HG02973 (cell line): ENCODE results near the gene ZNF639.

Source experiments
- ATAC-seq: cut with Tn5 transposase; IDR thresholded peaks from one replicate; pipeline ENCODE4 v1.9.1; 2021; ENCODE audit warnings: moderate library complexity; ENCODE audit not compliant: unreplicated experiment

ZNF639 gene

GRCh38 chr3:179309225-179310078, 13.4 kb upstream of the ZNF639 start:
- ATAC-seq, result peak; percentile 97

DNA sequence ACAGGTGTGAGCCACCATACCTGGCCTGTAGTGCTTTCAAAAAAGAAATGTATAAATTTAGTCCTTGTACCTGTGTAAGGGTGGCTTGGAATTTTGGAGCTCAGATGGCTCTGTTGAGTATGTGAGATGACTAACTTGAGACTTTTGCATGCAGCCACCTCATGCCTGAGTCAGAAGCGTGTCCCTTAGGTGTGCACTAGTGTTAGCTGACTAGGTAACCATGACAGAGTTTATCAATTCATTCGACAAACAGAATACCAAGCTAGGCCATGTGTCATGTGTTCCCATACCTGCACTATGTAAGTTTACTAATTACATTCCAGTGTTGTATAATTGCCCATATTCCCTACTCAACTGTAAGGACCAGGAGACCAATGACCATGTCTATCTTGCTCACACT, 4.0 kb upstream of the ZNF639 start:
- no peak for ATAC-seq

GRCh38 chr3:179321668-179322285, 1.1 kb upstream of the ZNF639 start:
- ATAC-seq, result no peak

DNA sequence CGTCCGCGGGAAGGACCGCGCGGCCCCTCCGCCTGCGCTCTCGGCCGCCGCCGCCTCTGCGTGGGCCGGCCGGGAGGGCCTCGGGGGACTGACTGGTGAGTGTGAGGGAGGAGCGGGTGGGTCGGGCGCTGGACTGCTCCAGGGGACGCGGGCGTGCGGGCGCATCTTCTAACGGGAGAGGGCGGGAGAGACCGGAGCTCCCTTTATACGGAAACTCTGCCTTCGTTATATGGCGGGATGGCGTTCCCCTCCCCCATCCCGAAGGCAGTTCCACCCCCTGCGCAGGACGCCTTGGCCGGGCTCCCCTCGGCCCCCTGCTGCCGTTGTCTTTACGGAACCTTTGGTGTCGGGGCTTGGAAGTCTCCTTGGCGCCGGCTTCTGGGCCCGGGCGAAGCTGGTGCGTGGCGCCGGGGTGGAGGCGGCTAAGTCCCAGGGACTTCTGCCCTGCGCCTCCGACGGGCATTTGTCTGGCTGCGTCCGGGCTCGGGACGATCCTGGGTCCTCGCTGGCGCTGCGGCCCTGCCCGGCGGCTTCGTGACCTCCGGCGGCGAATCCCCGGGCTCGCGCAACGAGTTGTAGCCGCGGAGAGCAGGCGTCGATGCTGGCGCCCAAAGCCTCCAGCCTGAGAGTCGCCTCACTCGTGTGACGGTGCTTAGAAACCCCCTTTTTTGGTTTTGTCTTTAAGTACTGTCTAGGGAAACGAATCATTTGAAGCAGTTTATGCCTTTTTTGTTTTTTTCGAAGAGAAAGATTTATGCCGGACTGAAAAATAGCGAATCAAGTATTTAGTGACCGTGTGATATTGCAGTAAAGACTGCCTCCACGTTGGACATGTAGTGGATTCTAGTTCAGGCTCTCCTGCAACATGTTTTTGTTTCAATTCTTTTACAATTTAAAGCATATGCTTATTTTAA, 623 bp downstream of the ZNF639 start:
- peak; percentile 35 for ATAC-seq

DNA sequence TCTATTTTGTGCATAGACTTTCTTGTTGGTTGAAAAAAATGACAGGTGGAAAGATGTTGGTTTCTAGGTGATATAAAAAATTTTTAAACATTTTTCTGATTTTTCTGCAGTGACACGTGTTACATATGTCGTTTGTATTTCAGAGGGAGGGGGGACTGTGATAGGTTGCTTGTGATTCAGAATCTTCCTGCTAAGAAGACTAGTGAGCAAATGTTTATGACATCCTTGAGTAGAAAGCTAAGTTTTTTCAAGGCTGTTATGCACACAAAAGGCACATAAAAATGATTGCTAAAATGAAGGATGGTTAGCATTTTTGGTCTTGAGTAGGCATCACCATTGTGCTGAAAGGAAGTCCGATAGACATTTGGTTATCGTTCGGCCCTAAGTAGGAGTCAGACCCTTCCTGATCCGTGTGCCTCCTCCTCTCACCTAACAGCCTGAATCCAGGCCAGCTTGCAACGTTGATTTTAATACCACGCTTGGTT, 1.5 kb downstream of the ZNF639 start:
- ATAC-seq, result no peak

DNA sequence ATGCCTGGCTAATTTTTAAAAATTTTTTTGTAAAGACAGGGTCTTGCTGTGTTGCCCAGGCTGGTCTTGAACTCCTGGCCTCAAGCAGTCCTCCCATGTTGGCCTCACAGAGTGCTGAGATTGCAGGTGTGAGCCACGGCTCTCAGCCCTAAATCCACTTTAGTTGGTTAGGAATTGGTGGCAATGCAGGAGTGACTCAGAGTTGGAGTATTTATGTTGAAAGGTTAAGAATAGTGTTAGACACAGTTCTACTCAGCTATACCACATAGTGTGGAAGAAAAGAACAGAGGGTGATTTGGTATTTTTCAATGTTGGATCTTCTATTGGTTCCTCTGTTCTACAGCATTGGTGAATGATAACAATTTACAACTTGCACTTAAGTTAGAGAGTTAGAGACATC, 7.6 kb downstream of the ZNF639 start:
- no peak for ATAC-seq

- no peak for ATAC-seq
These were observed 9.4 kb downstream of the ZNF639 start for GRCh38 chr3:179332240-179332639.

GRCh38 chr3:179333084-179333483, 10.3 kb downstream of the ZNF639 start:
- no peak for ATAC-seq

DNA sequence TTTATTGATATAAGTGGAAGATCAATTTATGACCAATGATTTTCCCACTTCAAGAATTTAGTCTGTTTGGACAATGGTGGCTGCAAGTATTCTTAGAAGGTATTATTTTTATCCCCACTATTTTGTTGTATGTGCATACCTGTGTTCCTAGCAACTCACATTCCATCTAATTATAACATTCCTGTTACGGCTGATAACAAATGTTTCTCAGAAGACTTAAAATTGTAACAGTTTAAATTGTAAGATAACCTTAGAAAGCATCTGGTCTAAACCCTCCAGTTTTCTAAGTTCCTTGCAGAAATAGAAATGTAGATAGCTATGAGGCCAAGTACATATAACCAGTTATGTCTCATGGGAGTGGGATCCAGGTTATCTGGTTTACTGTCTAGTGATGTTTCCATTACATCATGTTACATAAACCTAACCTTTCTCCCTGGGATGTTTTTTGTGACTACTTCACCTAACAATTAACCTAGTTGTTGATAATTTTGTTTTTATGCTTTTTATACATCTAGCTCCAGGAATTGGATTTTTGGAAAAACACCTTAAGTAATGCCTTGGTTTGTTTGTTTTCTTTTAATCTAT, 13.6 kb downstream of the ZNF639 start:
- no peak for ATAC-seq

DNA sequence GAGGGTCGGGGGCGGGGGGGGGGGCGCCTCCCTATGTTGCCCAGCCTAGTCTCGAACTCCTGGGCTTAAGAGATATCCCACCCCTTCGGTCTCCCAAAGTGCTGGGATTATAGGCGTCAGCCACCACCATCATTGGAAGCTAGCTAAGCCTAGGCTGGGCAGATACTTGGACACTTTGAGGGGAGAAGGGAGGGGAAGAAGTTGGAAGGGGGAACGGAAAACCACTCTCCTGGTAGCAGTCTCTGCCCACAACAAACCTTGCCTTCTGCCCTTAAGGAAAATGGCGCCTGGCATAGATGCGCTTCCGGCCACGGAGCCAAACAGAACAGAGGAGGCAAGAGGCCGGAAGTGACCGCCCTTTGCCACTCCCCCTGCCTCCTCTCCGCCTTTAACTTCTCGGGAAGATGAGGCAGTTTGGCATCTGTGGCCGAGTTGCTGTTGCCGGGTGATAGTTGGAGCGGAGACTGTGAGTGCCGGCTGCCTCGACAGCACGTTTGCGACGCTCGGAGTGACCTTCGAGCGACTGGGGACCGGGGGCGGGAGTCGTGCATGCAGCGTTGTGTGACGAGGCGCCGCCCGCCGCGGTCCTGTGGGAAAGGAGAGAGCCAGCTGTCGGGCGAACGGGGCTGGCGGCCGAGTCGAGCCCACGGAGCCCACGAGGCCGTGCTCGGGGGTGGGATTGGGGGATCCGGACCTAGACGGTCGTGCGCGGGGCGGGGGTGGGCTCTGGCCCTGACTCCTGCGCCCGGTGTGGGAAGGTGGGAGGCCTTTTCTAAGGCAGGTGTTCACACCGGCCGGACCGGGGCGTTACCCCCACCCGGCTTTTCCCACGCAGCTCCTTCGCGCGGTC, 24.7 kb downstream of the ZNF639 start, which contains the start of gene MFN1:
TSS of gene MFN1 (plus strand) at position 365 of the 850 bp plus-strand sequence. CDS start 1,143 bp downstream, outside the sequence.
- ATAC-seq, result peak; percentile 88

- peak; percentile 69 for ATAC-seq
These were observed 25.6 kb downstream of the ZNF639 start for GRCh38 chr3:179348325-179349013.

DNA sequence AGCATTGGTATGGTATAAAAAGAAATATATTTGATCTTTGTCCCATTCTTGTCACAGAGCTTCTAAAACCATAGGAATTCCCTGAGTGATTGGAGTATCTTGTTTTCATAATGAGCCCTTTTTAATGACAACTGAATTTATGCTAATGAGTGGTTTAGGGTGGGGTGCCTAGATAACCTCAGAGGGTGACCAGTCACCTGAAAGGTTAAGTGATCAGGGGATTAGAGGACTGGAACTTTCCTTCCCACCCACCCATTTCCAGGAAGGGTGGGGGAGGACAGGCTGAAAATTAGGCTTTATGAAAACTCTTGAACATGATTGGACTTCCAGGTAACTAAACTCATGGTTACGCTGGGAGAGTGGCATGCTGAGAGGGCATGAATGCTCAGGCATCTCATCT, 33.2 kb downstream of the ZNF639 start:
- ATAC-seq, result no peak

DNA sequence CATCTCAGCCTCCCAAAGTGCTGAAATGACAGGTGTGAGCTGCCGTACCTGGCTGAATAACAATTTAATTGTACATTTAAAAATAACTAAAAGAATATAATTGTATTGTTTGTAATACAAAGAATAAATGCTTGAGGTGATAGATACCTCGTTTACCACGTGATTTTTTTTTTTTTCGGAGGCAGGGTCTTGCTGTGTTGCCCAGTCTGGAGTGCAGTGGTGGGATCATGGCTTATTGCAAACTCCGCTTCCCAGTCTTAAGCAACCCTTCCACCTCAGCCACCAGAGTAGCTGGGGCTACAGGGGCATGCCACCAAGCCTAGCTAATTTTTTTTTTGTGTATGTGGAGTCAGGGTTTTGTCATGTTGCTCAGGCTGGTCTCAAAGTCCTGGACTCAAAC, 40.5 kb downstream of the ZNF639 start:
- no peak for ATAC-seq

GRCh38 chr3:179369621-179370020, 46.8 kb downstream of the ZNF639 start:
- no peak for ATAC-seq

GRCh38 chr3:179373938-179374337, 51.1 kb downstream of the ZNF639 start:
- ATAC-seq, result no peak

GRCh38 chr3:179375091-179375999, 52.5 kb downstream of the ZNF639 start:
- no peak for ATAC-seq

GRCh38 chr3:179376474-179376873, 53.6 kb downstream of the ZNF639 start:
- no peak for ATAC-seq
